BLaER1 (cell line): ENCODE data around the gene SULT1C3.
A peak's percentile ranks its signal among the peaks of the same experiment; 100 is the strongest.

Experiments
- H3K27ac ChIP-seq: shearing (Covaris generic); formaldehyde crosslinking; 2 replicates; pipeline ENCODE4 v1.8.1; 2022
- H3K27me3 ChIP-seq: shearing (Covaris generic); formaldehyde crosslinking; 2 replicates; pipeline ENCODE4 v1.8.1; 2022
- H3K36me3 ChIP-seq: shearing (Covaris generic); formaldehyde crosslinking; 2 replicates; pipeline ENCODE4 v1.8.1; 2022
- H3K4me1 ChIP-seq: shearing (Covaris generic); formaldehyde crosslinking; 2 replicates; pipeline ENCODE4 v1.8.1; 2022
- H3K4me2 ChIP-seq: shearing (Covaris generic); formaldehyde crosslinking; 2 replicates; pipeline ENCODE4 v1.8.1; 2022
- H3K4me3 ChIP-seq: shearing (Covaris generic); formaldehyde crosslinking; 2 replicates; pipeline ENCODE4 v1.8.1; 2022
- H3K9ac ChIP-seq: shearing (Covaris generic); formaldehyde crosslinking; 2 replicates; pipeline ENCODE4 v1.8.1; 2022
- H3K9me3 ChIP-seq: shearing (Covaris generic); formaldehyde crosslinking; 2 replicates; pipeline ENCODE4 v1.8.1; 2022
- H4K20me1 ChIP-seq: shearing (Covaris generic); formaldehyde crosslinking; 2 replicates; pipeline ENCODE4 v1.8.1; 2022
- Cebpa-rat ChIP-seq: shearing (Covaris generic); IDR thresholded peaks from 2 replicates; pipeline ENCODE4 v1.8.1; 2022

Gene SULT1C3

GRCh38 chr2:108288534-108289106, 48.9 kb downstream of the SULT1C3 start, which contains the start of gene SULT1C2:
TSS of gene SULT1C2 (plus strand) at chr2:108288895. CDS start at chr2:108293668, 4,773 bp downstream.
- Histone ChIP-seq H3K4me3 (no peak within 1 kb of the TSS), H3K4me2 (no peak within 1 kb of the TSS)

DNA sequence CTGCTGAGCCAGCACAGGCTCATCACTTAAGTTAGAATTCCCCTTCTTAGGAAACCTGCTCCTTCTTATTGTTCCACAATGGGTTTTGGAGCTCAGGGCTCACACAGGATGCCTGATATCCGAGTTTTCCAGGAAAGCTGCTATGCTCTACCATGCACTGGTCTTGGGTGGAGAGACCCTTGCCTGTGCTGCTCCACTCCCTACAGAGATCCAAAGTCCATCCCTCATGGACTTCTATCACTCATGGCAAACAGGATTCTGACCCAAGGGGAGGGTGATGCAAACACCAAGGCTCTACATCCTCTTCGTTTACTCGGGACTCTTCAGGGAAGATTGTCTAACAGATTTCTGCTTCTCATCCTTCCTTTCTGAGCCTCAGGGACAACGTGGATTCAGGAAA, 54.1 kb downstream of the SULT1C3 start:
- Histone ChIP-seq H3K4me1 (no peaks in the 10 kb centered on the region), H3K9ac (no peak overlapping the region), H3K4me3 (no peak overlapping the region), H3K27me3 (no peaks in the 10 kb centered on the region), H3K36me3 (no peaks in the 10 kb centered on the region), H4K20me1 (no peaks in the 10 kb centered on the region), H3K9me3 (no peaks in the 10 kb centered on the region; the same call in none of the 2 replicates), H3K4me2 (no peak overlapping the region), H3K27ac (no peak overlapping the region)
- no peak for TF ChIP-seq Cebpa-rat

More at GRCh38 chr2:108288534-108289106, 48.9 kb downstream of the SULT1C3 start, which contains the start of gene SULT1C2:
- Histone ChIP-seq H3K36me3 (no peaks in the 10 kb centered on the region), H3K9ac (no peak within 1 kb of the TSS), H3K9me3 (0 out of 2 replicates have a peak, but pooled peaks cover under 1% of the 10 kb centered on the region), H3K27me3 (no peaks in the 10 kb centered on the region), H3K4me1 (no peaks in the 10 kb centered on the region), H3K27ac (no peak within 1 kb of the TSS), H4K20me1 (no peaks in the 10 kb centered on the region)
- no peak for TF ChIP-seq Cebpa-rat

GRCh38 chr2:108297436-108298141, 57.8 kb downstream of the SULT1C3 start:
- TF ChIP-seq Cebpa-rat, result no peak
- H3K9ac ChIP-seq, result no peak overlapping the region
- no peaks in the 10 kb centered on the region for H3K36me3 ChIP-seq

DNA sequence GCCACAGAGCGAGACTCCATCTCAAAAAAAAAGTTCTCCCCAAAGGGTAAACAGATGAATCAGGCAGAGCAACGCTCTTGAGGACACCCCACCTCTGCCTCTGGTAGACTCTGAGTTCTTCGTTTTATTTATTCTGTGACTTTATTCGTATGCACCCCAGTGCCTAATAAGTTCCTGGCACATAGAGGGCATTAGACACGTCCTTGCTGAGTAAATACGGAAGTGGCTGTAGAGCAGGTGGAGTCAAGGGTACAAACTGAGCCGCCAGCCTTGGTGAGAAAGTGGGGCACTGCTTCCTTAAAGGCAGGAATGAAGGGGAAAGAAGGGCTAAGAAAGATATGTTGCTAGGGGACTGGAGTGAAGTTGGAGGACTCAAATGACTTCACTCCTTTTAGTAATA, 61.8 kb downstream of the SULT1C3 start:
- H4K20me1 ChIP-seq, result no peaks in the 10 kb centered on the region
- H3K9ac ChIP-seq, result no peak overlapping the region
- no peaks in the 10 kb centered on the region for H3K36me3 ChIP-seq
- no peaks in the 10 kb centered on the region for H3K27me3 ChIP-seq
- peak overlapping the region; percentile 30; the same call in 1 of the 2 replicates for H3K4me2 ChIP-seq
- TF ChIP-seq Cebpa-rat, result no peak
- no peak overlapping the region for H3K4me3 ChIP-seq
- H3K9me3 ChIP-seq, result no peaks in the 10 kb centered on the region; the same call in none of the 2 replicates
- H3K27ac ChIP-seq, result no peak overlapping the region
- H3K4me1 ChIP-seq, result peaks cover 15% of the 10 kb centered on the region

More at GRCh38 chr2:108297436-108298141, 57.8 kb downstream of the SULT1C3 start:
- no peak overlapping the region for H3K4me2 ChIP-seq
- H3K27ac ChIP-seq, result no peak overlapping the region
- no peaks in the 10 kb centered on the region for H3K27me3 ChIP-seq
- H3K4me1 ChIP-seq, result peaks cover 7% of the 10 kb centered on the region; the same call in 1 of the 2 replicates
- H4K20me1 ChIP-seq, result no peaks in the 10 kb centered on the region
- H3K9me3 ChIP-seq, result no peaks in the 10 kb centered on the region; the same call in none of the 2 replicates
- no peak overlapping the region for H3K4me3 ChIP-seq

DNA sequence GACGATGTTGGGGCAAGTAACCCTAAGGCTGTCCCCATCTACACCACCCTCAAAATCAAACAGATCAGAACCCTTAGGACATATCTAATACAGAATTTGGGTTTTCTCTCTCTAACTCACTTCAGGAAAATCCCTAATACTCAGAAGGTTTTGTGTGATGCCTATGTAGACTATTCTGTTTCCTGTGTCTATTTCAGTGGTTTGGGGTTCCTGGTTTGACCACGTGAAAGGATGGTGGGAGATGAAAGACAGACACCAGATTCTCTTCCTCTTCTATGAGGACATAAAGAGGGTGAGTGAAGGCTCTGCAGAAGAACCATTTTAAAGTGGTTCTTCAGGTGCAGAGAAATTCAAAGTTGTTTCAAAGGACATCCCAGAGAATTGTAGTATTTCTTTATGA, 65.2 kb downstream of the SULT1C3 start:
- peaks cover 15% of the 10 kb centered on the region for H3K4me1 ChIP-seq
- no peaks in the 10 kb centered on the region for H3K27me3 ChIP-seq
- no peaks in the 10 kb centered on the region for H3K9me3 ChIP-seq
- no peaks in the 10 kb centered on the region for H3K36me3 ChIP-seq
- peak overlapping the region; percentile 25 for H3K4me2 ChIP-seq
- H3K27ac ChIP-seq, result no peak overlapping the region
- TF ChIP-seq Cebpa-rat, result no peak
- H4K20me1 ChIP-seq, result no peaks in the 10 kb centered on the region
- H3K4me3 ChIP-seq, result no peak overlapping the region
- H3K9ac ChIP-seq, result no peak overlapping the region

DNA sequence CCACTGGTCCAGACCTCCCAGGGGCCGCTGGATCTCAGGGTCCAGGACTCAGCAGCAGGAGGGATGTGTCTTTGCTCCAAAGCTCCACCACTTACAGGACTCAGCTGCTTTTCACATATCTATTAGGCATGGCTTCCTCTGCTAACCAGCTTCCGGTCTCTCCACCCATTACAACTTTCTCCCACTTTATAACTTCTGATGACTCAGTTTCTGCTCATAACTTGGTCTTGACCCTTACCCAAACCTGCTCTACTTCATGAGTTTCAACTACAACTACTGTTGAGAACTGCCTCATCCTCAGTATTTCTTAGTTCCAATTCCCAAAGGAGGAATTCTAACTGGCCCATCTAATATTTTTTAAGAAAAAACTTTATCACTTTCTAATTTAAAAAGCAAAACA, 66.1 kb downstream of the SULT1C3 start:
- Histone ChIP-seq H4K20me1 (no peaks in the 10 kb centered on the region), H3K27me3 (no peaks in the 10 kb centered on the region), H3K4me1 (peaks cover 15% of the 10 kb centered on the region), H3K4me3 (no peak overlapping the region), H3K9me3 (no peaks in the 10 kb centered on the region), H3K9ac (no peak overlapping the region), H3K36me3 (no peaks in the 10 kb centered on the region), H3K4me2 (no peak overlapping the region), H3K27ac (no peak overlapping the region)
- no peak for TF ChIP-seq Cebpa-rat

DNA sequence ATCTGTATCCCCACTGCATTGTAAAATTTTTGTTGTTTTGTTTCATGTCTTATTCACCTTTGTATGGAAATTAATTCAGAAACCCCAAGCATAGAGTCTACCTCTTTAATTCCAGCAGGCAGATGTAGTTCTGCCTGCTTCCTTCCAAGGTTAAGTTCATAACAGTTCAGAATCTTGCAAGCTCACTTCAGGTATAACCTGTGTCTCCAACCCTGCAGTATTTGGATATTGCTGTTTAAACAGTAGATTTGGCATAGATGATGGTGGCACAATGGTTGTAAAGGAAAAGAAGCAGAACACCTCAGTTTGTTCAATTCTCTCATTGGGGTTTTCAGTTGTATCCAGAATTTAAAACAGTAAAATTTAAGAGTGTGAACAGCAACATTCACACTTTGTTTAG, 70.1 kb downstream of the SULT1C3 start:
- Histone ChIP-seq H4K20me1 (no peaks in the 10 kb centered on the region), H3K9ac (no peak overlapping the region), H3K4me3 (no peak overlapping the region), H3K36me3 (no peaks in the 10 kb centered on the region), H3K27me3 (no peaks in the 10 kb centered on the region), H3K9me3 (peaks cover 7% of the 10 kb centered on the region; the same call in 1 of the 2 replicates), H3K4me1 (peaks cover 4% of the 10 kb centered on the region; the same call in 1 of the 2 replicates), H3K27ac (no peak overlapping the region), H3K4me2 (no peak overlapping the region)
- no peak for TF ChIP-seq Cebpa-rat
